HG03159 (cell line): ENCODE measurements around the gene SEPTIN8.

Experiments
- ATAC-seq: cut with Tn5 transposase; IDR thresholded peaks from one replicate; pipeline ENCODE4 v1.9.1; 2021; ENCODE audit warnings: mild to moderate bottlenecking, moderate library complexity; ENCODE audit not compliant: unreplicated experiment

The SEPTIN8 gene

GRCh38 chr5:132777209-132778069, at the start of gene SEPTIN8:
Gene SEPTIN8, minus strand, starts transcription at chr5:132777239. Its CDS starts 102 bp downstream, at chr5:132777137.
- ATAC-seq = peak; percentile 56

- no peak for ATAC-seq
Measured at GRCh38 chr5:132826424-132827082, 49.5 kb upstream of the SEPTIN8 start.

GRCh38 chr5:132825834-132826391, 48.9 kb upstream of the SEPTIN8 start:
- no peak for ATAC-seq

GRCh38 chr5:132825033-132825833, 48.2 kb upstream of the SEPTIN8 start:
- no peak for ATAC-seq

GRCh38 chr5:132824426-132824825, 47.4 kb upstream of the SEPTIN8 start:
- ATAC-seq = no peak

- no peak for ATAC-seq
Measured at GRCh38 chr5:132823481-132824050, 46.5 kb upstream of the SEPTIN8 start.

GRCh38 chr5:132822650-132823480, 45.8 kb upstream of the SEPTIN8 start:
- ATAC-seq = no peak

GRCh38 chr5:132821791-132822190, 44.8 kb upstream of the SEPTIN8 start:
- no peak for ATAC-seq

- ATAC-seq = no peak
Measured at GRCh38 chr5:132821350-132821749, 44.3 kb upstream of the SEPTIN8 start.

- ATAC-seq = peak; percentile 65
Measured at GRCh38 chr5:132820162-132820754, 43.2 kb upstream of the SEPTIN8 start.

- ATAC-seq = no peak
Measured at GRCh38 chr5:132819468-132819867, 42.4 kb upstream of the SEPTIN8 start.

GRCh38 chr5:132817011-132817410, 40.0 kb upstream of the SEPTIN8 start:
- no peak for ATAC-seq

- no peak for ATAC-seq
Measured at GRCh38 chr5:132816554-132816953, 39.5 kb upstream of the SEPTIN8 start.

GRCh38 chr5:132816083-132816482, 39.0 kb upstream of the SEPTIN8 start:
- ATAC-seq = no peak

GRCh38 chr5:132815454-132815853, 38.4 kb upstream of the SEPTIN8 start:
- no peak for ATAC-seq

GRCh38 chr5:132814503-132815294, 37.7 kb upstream of the SEPTIN8 start:
- ATAC-seq = no peak

GRCh38 chr5:132813599-132814502, 36.8 kb upstream of the SEPTIN8 start:
- no peak for ATAC-seq
